ENCODE results near the gene SLC35F4.

GRCh38 chr14:57660208-57660607, 205.7 kb downstream of the SLC35F4 start:
- TF ChIP-seq EZH2 (IDR thresholded peaks at IDR 0.05; ENCODE audit: borderline replicate concordance, insufficient read depth, low read depth, low read length, poor library complexity, severe bottlenecking) (no peak), CTCF (IDR thresholded peaks at IDR 0.05) (no peak)
